GM12892 (cell line): ENCODE measurements around the gene SDF2.

ENCODE experiments used
- DNase-seq: peaks from one replicate; pipeline ENCODE4 v3.0.0; 2011; ENCODE audit not compliant: insufficient read length
- FAIRE-seq: peaks from 2 replicates; lab custom pipeline; 2011; peaks lifted over from hg19 to GRCh38; lab: Jason Lieb, UNC
- POLR2A ChIP-seq: IDR thresholded peaks from 2 replicates; pipeline ENCODE4 v1.6.1; 2011; ENCODE audit warnings: low read depth, low read length, control low read depth
- POLR2AphosphoS5 ChIP-seq: IDR thresholded peaks from 2 replicates; pipeline ENCODE4 v1.6.1; 2011; ENCODE audit warnings: low read depth, low read length, control low read depth
- TAF1 ChIP-seq: IDR thresholded peaks from 2 replicates; pipeline ENCODE4 v1.6.1; 2011; ENCODE audit warnings: low read depth, mild to moderate bottlenecking, control low read depth, low read length, borderline replicate concordance

The SDF2 gene

GRCh38 chr17:28702026-28702751, 40.5 kb upstream of the SDF2 start:
- DNase-seq (no peak), FAIRE-seq (no peak)

DNA sequence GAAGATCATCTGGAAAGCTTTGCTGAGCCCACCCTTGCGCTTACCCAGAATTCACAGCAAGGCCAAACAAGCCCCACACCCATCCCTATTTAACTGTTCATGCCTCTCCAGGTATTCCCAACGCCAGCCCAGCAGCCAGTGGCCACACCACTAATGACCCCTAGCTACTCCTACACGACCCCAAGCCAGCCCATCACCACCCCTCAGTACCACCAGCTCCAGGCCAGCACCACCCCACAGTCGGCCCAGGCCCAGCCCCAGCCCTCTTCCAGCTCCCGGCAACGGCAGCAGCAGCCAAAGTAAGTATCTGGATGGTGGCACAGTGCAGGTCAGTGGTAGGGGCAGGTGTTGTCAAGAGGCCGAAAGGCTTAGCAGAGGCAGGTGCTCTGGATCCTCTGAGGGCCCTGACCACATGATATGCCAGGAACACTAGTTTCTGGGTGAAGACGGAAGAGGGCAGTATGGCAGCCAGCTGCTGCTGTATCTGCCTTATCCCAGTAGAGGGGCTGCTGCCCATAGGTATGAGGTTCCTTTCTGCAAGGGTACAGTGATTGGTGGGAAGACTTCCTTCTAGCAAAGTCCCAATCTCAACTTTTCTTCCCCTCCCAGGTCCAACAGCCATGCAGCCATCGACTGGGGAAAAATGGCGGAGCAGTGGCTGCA, 39.3 kb upstream of the SDF2 start:
- FAIRE-seq = no peak
- TF ChIP-seq TAF1 (no peak), POLR2AphosphoS5 (no peak), POLR2A (no peak)
- DNase-seq = no peak

More at GRCh38 chr17:28702026-28702751, 40.5 kb upstream of the SDF2 start:
- TF ChIP-seq POLR2A = no peak
- TF ChIP-seq TAF1 = no peak
- no peak for TF ChIP-seq POLR2AphosphoS5

DNA sequence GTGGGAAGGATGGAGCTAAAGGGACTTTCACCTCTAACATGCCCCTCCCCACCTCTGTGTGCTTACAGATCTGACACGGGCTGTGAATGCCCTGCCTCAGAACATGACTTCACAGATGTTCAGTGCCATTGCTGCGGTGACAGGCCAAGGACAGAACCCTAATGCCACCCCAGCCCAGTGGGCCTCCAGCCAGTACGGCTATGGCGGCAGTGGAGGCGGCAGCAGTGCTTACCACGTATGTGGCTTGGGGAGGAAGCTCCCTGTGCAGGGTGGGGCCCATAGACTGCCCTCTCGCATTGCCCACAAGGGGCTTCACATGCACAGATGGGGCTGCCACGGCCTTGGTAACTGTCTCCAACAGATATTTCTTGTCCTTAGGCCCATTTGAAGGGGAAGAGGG, 38.6 kb upstream of the SDF2 start:
- TF ChIP-seq TAF1 = no peak
- TF ChIP-seq POLR2A = no peak
- no peak for TF ChIP-seq POLR2AphosphoS5
- FAIRE-seq = no peak
- DNase-seq = no peak

- no peak for DNase-seq
- no peak for FAIRE-seq
Observed at GRCh38 chr17:28698253-28698941, 36.7 kb upstream of the SDF2 start.

DNA sequence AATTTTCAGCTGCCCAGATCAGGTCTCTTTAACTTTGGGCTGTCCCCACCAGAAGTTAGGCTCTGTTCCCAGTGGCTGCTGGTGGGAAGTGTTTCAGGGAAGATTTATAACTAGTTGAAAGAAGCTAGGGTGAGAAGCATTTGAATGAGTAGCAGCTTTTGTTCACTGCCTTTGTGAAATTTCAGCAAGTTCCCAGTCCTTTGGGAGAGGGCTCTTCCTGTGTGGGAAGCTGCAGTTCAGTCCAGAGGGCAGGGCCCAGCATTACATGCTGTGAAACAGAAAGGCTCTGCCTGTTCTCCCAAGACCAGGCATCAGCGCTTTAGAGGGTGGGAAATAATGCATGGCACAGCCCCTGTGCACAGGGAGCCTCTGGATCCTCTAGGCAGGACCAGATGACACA, 32.2 kb upstream of the SDF2 start:
- FAIRE-seq (no peak), DNase-seq (no peak)
- no peak for TF ChIP-seq TAF1
- TF ChIP-seq POLR2AphosphoS5 = no peak
- no peak for TF ChIP-seq POLR2A

More at GRCh38 chr17:28698253-28698941, 36.7 kb upstream of the SDF2 start:
- TF ChIP-seq POLR2A (no peak), TAF1 (no peak), POLR2AphosphoS5 (no peak)

DNA sequence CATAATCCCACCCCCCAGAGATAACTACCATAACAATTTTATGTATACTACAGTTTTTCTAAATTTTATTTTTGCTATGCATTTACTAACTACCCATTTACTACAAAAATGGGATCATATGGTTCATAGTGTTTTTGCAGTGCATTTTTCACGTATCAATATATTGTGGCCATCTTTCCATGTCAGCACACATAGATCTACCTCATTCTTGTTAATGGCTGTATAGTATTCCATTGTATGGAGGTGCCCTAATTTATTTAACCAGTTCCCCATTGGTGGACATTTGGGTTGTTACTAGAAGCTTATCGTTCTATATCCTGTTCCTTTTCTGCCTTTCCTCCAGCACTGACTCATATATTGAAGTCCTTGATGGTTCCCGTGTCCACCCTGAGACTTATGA, 27.3 kb upstream of the SDF2 start:
- no peak for DNase-seq
- no peak for FAIRE-seq
- no peak for TF ChIP-seq TAF1
- TF ChIP-seq POLR2AphosphoS5 = no peak

DNA sequence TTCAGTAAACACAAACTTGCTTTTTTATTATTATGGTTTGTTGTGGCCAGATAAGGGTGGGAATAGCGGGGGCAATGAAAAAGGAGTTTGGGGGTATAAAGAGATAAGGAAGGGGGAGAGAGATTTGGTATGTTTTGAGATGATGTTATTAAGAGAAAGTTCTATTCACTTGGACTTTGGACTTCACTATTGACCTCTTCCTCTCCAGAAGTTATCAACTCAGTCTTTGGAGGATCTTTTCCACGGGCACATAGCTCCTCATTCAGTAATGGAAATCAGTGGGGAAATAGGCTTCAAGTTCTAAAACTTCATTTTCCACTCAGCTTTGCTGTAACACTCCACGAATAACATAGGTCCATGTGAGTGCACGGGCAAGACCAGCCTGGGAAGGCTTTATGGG, 26.8 kb upstream of the SDF2 start:
- TF ChIP-seq TAF1 (no peak), POLR2A (no peak), POLR2AphosphoS5 (no peak)
- DNase-seq (no peak), FAIRE-seq (no peak)

DNA sequence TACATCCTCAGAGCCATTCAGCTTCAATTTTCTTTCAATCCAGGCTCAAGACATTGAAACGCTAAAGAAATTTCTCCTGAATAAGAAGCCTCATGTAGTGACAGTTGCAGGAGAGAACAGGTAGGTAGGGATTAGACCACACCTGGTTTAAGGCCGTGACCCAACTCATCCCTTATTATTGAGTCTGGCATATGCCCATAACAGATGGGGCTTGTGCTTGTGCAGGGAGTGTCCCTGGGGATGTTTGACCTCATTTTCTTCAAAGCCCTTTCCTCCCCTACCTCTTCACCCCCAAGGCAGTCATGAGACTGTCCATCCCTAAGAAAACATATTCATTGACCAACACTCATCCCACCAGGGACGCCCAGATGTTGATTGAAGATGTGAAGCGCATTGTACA, 24.6 kb upstream of the SDF2 start:
- DNase-seq = no peak
- TF ChIP-seq TAF1 (no peak), POLR2AphosphoS5 (no peak), POLR2A (no peak)
- FAIRE-seq = no peak

- DNase-seq = no peak
- no peak for TF ChIP-seq POLR2A
- TF ChIP-seq POLR2AphosphoS5 = no peak
- no peak for TF ChIP-seq TAF1
- FAIRE-seq = no peak
Observed at GRCh38 chr17:28685366-28685765, 23.7 kb upstream of the SDF2 start.

DNA sequence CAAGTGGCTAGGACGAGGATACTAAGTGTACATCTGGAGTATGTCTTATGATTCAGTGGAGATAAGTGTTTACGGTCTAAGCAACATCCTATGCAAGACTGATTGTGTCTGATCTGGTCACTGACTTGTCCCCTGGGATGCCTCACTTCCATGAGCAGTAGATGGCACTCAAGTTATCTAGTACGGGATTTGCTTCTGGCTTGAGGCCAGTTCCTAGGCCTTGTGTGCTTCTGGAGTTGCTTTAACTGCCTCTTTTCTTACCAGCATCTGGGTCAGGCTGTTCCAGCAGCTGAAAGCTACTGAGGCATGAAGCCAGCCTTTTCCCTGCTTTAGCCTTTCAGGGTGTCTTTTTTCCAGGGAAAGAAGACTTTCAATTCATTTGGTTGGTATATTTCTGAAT, 23.3 kb upstream of the SDF2 start:
- no peak for TF ChIP-seq POLR2A
- TF ChIP-seq POLR2AphosphoS5 = no peak
- TF ChIP-seq TAF1 = no peak
- no peak for DNase-seq
- FAIRE-seq = no peak

DNA sequence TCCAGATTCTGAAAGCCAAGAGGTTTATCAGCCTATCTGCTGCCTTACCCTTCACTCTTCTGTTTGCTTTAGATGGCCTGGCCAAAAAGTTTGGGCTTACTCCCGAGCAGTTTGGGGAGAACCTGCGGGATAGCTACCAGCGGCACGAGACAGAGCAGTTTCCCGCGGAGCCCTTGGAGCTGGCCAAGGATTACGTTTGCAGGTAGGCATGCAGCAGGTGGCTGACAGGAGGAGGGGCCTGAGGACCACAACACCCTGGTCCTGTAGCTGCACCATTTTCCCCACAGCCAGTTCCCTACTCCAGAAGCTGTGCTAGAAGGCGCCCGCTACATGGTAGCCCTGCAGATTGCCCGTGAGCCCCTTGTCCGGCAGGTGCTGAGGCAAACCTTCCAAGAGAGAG, 20.9 kb upstream of the SDF2 start:
- no peak for DNase-seq
- TF ChIP-seq POLR2AphosphoS5 (no peak), TAF1 (no peak), POLR2A (no peak)
- no peak for FAIRE-seq

DNA sequence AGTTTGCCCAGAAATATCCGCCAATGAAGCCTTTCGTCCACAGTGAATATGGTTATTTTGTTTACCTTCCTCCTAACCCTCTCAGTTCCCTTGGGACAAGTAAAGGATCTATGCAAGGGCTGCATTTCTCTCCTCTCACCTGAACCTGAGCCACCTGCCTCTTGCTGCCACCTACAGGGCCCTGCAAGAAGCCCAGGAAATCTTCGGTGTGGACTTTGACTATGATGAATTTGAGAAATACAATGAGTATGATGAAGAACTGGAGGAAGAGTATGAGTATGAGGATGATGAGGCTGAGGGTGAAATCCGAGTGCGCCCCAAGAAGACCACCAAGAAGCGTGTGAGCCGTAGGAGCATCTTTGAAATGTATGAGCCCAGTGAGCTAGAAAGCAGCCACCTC, 14.3 kb upstream of the SDF2 start:
- DNase-seq (no peak), FAIRE-seq (no peak)

GRCh38 chr17:28675490-28675889, 13.8 kb upstream of the SDF2 start:
- TF ChIP-seq POLR2AphosphoS5 (no peak), POLR2A (no peak)
- DNase-seq = no peak
- FAIRE-seq = no peak

More for the DNA sequence above, 14.3 kb upstream of the SDF2 start:
- TF ChIP-seq POLR2AphosphoS5 = no peak
- TF ChIP-seq POLR2A = no peak
- no peak for TF ChIP-seq TAF1

DNA sequence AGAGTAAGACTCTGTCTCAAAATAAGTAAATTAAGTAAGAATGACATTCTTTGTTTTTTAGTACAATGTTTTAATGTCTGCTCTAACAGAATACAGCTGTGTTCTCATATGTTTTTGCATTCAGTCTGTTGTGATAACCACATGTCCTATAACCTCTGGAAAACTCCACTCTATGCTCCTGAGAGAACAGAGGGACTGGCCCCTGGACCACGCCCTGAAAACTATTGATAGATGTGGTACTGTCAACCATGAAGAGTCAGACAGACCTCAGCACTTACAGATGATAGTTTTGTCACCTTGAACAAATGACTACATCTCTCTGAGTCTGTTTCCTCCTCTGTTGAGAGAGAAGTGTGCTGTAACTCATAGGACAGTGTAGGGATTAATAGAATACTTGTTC, 8.2 kb upstream of the SDF2 start:
- FAIRE-seq (no peak), DNase-seq (no peak)
- TF ChIP-seq POLR2AphosphoS5 (no peak), TAF1 (no peak), POLR2A (no peak)
